Fibroblast of peridontal ligament (primary cell): Measurements from ENCODE around the gene FRY.

Source experiments
- DNase-seq: peaks from one replicate; pipeline ENCODE4 v3.0.0-alpha.2; 2010; ENCODE audit errors: extremely low read depth

FRY gene

GRCh38 chr13:32086366-32086765 is 54.8 kb downstream of the FRY start:
- DNase-seq, result peak; percentile 65

- DNase-seq, result peak; percentile 8
These were observed 55.3 kb downstream of the FRY start for GRCh38 chr13:32086791-32087441.

GRCh38 chr13:32087955-32088747 is 56.6 kb downstream of the FRY start:
- DNase-seq, result peak; percentile 11

GRCh38 chr13:32092496-32092895 is 60.9 kb downstream of the FRY start:
- DNase-seq, result no peak

GRCh38 chr13:32093006-32093405 is 61.4 kb downstream of the FRY start:
- DNase-seq, result peak; percentile 46

- no peak for DNase-seq
These were observed 66.7 kb downstream of the FRY start for GRCh38 chr13:32098272-32098671.

- no peak for DNase-seq
These were observed 74.2 kb downstream of the FRY start for GRCh38 chr13:32105653-32106313.

- DNase-seq, result no peak
These were observed 75.9 kb downstream of the FRY start for GRCh38 chr13:32107474-32107873.

- DNase-seq, result no peak
These were observed 76.4 kb downstream of the FRY start for GRCh38 chr13:32107973-32108372.

GRCh38 chr13:32113532-32113931 is 82.0 kb downstream of the FRY start:
- DNase-seq, result no peak

GRCh38 chr13:32114284-32114950 is 82.8 kb downstream of the FRY start:
- DNase-seq, result no peak

- no peak for DNase-seq
These were observed 83.5 kb downstream of the FRY start for GRCh38 chr13:32115066-32115465.

- no peak for DNase-seq
These were observed 84.6 kb downstream of the FRY start for GRCh38 chr13:32116210-32116609.

GRCh38 chr13:32117001-32117400 is 85.4 kb downstream of the FRY start:
- DNase-seq, result no peak

- no peak for DNase-seq
These were observed 86.1 kb downstream of the FRY start for GRCh38 chr13:32117701-32118100.

- DNase-seq, result peak; percentile 49
These were observed 89.7 kb downstream of the FRY start for GRCh38 chr13:32121316-32121715.

GRCh38 chr13:32124743-32125142 is 93.2 kb downstream of the FRY start:
- DNase-seq, result no peak

GRCh38 chr13:32125221-32125689 is 93.7 kb downstream of the FRY start:
- peak; percentile 51 for DNase-seq

- DNase-seq, result peak; percentile 9
These were observed 94.2 kb downstream of the FRY start for GRCh38 chr13:32125751-32126150.

- peak; percentile 15 for DNase-seq
These were observed 94.7 kb downstream of the FRY start for GRCh38 chr13:32126278-32126677.

- no peak for DNase-seq
These were observed 95.2 kb downstream of the FRY start for GRCh38 chr13:32126756-32127155.

GRCh38 chr13:32127691-32128090 is 96.1 kb downstream of the FRY start:
- no peak for DNase-seq
